ENCODE results near the gene PGR. TPM values are rescaled to one million over a fixed set of nuclear protein-coding genes. Genes with fewer than 3 reads are reported as not detected.

Gene PGR
- total and polyA plus RNA-seq, 2 of the 8 experiments (the other 6 are each of a cell fraction or from before 2014, with no cell fraction given) = 0.03 to 0.35 TPM

DNA sequence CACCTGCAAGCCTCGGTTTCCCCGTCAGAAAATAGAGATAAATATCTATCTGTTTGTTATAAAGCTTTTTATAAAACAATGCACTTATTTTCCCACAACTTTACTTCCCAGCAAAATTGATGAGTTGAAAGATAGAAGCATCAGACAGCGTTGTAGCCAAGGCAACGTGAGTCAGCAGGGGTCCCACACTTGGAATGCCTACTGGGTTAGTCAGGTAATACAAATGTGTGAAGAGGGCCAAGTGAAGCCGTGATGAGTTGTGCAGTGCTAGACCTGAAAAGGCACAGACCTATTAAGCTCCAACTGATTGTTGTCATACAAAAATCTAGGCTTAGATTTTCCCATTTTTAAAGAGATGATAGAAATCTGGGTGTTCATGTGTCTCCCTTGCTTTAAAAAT, 118.7 kb downstream of the PGR start:
- Histone ChIP-seq H4K20me1 (replicated peaks in 1 of 2; ENCODE audit: control insufficient read depth in 1 of 2, insufficient read depth in 2 of 2, low read length in 2 of 2) (no peaks in the 10 kb centered on the region), H3K18ac (ENCODE audit: extremely low read depth, low read length) (no peak overlapping the region), H2AFZ (ENCODE audit: low read length) (no peak overlapping the region), H4K5ac (ENCODE audit: insufficient read length, low read depth, low read length) (no peak overlapping the region), H3K56ac (replicated peaks; ENCODE audit: insufficient read length, low read depth, low read length) (no peak overlapping the region), H3K27me3 (replicated peaks in 1 of 4; ENCODE audit: control insufficient read depth in 3 of 4, extremely low read depth in 1 of 4, insufficient read depth in 3 of 4, low read length in 3 of 4) (no peaks in the 10 kb centered on the region), H3K23ac (ENCODE audit: insufficient read length) (no peak overlapping the region), H3K79me1 (ENCODE audit: low read depth, low read length) (no peaks in the 10 kb centered on the region), H3K4me2 (ENCODE audit: insufficient read depth in 1 of 2, low read depth in 2 of 2, low read length in 2 of 2) (no peak overlapping the region), H4K91ac (replicated peaks; ENCODE audit: insufficient read length, low read length) (no peak overlapping the region), H3K4me3 (ENCODE audit: extremely low read depth in 1 of 4, insufficient read depth in 2 of 4, low read depth in 3 of 4, low read length in 4 of 4) (no peak overlapping the region), H2BK120ac (replicated peaks; ENCODE audit: low read depth, low read length) (no peak overlapping the region), H3K4me1 (replicated peaks in 1 of 4; ENCODE audit: control insufficient read depth in 3 of 4, insufficient read depth in 4 of 4, low read length in 3 of 4) (no peaks in the 10 kb centered on the region), H3K23me2 (ENCODE audit: low read depth, low read length) (no peaks in the 10 kb centered on the region), H3K36me3 (ENCODE audit: control insufficient read depth in 2 of 4, insufficient read depth in 4 of 4, low read length in 3 of 4) (no peaks in the 10 kb centered on the region), H2BK15ac (ENCODE audit: low read length) (no peak overlapping the region), H3K27ac (ENCODE audit: low read depth, low read length) (no peak overlapping the region), H2BK5ac (ENCODE audit: low read depth, low read length) (no peak overlapping the region), H3K14ac (ENCODE audit: insufficient read length) (no peak overlapping the region), H2BK12ac (ENCODE audit: low read depth, low read length) (no peak overlapping the region), H2AK5ac (ENCODE audit: low read depth, low read length) (no peak overlapping the region), H2BK20ac (ENCODE audit: low read length) (no peak overlapping the region), H3K4ac (replicated peaks; ENCODE audit: insufficient read length, low read depth, low read length) (no peak overlapping the region), H4K8ac (ENCODE audit: extremely low read depth, insufficient read depth, low read length) (no peak overlapping the region), H3K9me3 (ENCODE audit: insufficient read depth in 2 of 2, low read depth in 1 of 2, low read length in 1 of 2) (no peaks in the 10 kb centered on the region), H3K9ac (replicated peaks in 1 of 4; ENCODE audit: extremely low read depth in 1 of 4, low read depth in 3 of 4, low read length in 3 of 4) (no peak overlapping the region), H3K79me2 (ENCODE audit: control insufficient read depth in 1 of 2, insufficient read depth in 2 of 2, low read length in 2 of 2) (no peaks in the 10 kb centered on the region)
- peak; percentile 62 for FAIRE-seq
- 67% methylated on average over 5 of the region's 5 CpGs; no CpG with 5 or more reads in 1 of the 2 experiments for WGBS, 2 experiments (ENCODE audit: extremely low coverage in 1 of 2, insufficient coverage in 1 of 2, insufficient read length in 1 of 2, insufficient replicate concordance in 2 of 2, low coverage in 1 of 2, low lambda C conversion rate in 2 of 2, missing lambda C conversion rate in 1 of 2)
- DNase-seq (ENCODE audit: low read depth in 1 of 2, low spot score in 2 of 2) = peak in 1 of 2 experiments; percentile 21
- ChIA-PET CTCF (ENCODE audit: partially characterized antibody) (interaction anchor here (1.0 kb wide), 1 partner anchor 12 kb away, joined by 3 read pairs; no protein-coding TSS in a partner anchor), POLR2A (ENCODE audit: partially characterized antibody) (no interaction called here)
- no peak for TF ChIP-seq CREB1 (IDR thresholded peaks at IDR 0.05)
- no peak for TF ChIP-seq PHF8 (conservative IDR thresholded peaks at IDR 0.05; ENCODE audit: low read depth, low read length)
- no peak for TF ChIP-seq SIRT6 (IDR thresholded peaks at IDR 0.05; ENCODE audit: low read length)
- 0 out of 2 replicates have a peak, but pooled peaks have one; percentile 40 for TF ChIP-seq TEAD4 (IDR thresholded peaks at IDR 0.05; ENCODE audit: low read depth, low read length)
